ENCODE measurements around the gene TBC1D19.
A peak's percentile ranks its signal among the peaks of the same experiment; 100 is the strongest.
"Not testable (repeated sequence)": the region's sequence is repeated elsewhere in the genome, so short reads cannot be mapped to it uniquely, and the experiment has no call there.

The TBC1D19 gene

GRCh38 chr4:26690506-26690905 lies 106.6 kb downstream of the TBC1D19 start:
- DNase-seq, result no peak

DNA sequence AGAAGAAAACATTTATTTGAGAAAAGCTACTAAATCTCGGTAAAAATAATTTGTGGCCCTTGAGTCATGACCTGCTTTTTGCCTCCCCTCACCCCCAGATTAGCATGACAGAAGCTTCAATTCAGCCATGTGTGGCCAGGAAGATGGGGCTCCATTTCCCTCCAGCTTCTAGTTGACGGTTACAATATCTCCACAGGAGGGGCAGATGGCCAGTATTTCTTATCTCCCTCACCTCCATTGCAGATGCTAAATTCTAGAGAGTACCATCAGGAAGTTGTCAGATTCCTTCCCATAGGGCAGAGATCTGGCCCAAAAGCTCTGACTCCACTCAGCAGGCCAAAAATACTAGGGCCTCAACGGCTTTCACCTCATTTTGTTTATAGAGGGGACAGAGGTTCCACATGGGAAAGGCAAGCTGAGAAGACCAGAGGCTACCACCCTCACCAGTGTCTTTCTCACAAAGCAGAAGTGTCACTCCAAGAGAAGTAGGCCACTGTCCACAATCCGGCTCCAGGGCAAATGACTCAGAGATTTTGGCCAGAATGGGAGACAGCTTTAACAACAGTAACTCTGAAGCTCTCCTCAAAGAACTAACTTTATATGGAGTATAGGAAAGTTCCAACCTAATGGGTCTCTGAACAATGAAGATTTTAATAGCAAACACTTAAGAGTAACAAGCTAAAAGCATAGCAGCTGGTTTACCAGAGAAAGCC lies 108.3 kb downstream of the TBC1D19 start:
- no peak for DNase-seq

- not testable (repeated sequence) for DNase-seq
Measured at GRCh38 chr4:26694131-26694530, 110.2 kb downstream of the TBC1D19 start.

- no peak for DNase-seq
Measured at GRCh38 chr4:26700110-26700509, 116.2 kb downstream of the TBC1D19 start.

- DNase-seq, result no peak
Measured at GRCh38 chr4:26701095-26701494, 117.2 kb downstream of the TBC1D19 start.

- peak; percentile 24 for DNase-seq
Measured at GRCh38 chr4:26701786-26702227, 117.9 kb downstream of the TBC1D19 start.

- no peak for DNase-seq
Measured at GRCh38 chr4:26707342-26707741, 123.5 kb downstream of the TBC1D19 start.

DNA sequence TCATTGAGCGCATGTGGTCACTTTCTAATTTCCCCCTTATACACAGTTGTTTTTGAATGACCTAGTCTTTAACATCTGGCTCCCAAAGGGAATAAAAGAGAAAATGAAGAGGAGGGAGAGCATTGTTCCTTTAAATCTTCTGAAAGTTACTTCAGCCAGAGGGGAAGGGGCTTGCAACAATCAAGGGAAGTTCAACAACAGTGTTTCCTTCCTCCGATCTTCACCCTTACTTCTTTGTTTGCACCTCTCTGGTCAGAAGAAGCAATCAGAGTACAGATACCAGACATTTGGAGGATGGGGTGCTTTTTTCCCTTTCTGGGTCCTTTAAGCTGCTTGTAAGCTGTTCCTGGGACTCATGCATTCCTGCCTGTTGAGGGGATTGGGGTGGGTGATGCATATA lies 125.4 kb downstream of the TBC1D19 start:
- DNase-seq, result no peak

DNA sequence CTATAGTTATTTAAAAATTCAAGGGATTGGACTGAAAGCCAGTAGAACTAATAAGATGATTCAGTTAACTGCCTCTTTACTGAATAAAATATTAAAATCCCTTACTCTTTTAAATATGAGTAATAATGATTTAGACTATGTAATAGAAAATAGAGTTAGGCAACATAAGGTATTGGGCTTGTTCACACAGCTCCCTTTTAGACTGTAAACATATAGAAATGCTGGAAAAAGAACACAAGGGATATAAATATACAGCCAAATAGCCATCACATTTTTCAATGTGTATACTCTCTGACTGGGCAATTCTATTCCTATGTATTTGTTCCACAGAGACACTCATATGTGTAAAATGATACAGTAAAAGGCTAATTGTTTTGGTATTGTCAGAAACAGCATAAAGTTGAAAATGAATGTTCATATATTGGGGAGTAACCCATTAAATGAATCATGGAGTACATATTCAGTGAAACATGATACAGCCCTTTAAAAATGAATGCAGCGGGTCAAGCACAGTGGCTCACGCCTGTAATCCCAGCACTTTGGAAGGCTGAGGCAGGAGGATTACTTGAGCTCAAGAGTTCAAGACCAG lies 129.8 kb downstream of the TBC1D19 start:
- no peak for DNase-seq

GRCh38 chr4:26715636-26716242 lies 131.9 kb downstream of the TBC1D19 start:
- no peak for DNase-seq

- peak; percentile 48 for DNase-seq
Measured at GRCh38 chr4:26717332-26717731, 133.4 kb downstream of the TBC1D19 start.

DNA sequence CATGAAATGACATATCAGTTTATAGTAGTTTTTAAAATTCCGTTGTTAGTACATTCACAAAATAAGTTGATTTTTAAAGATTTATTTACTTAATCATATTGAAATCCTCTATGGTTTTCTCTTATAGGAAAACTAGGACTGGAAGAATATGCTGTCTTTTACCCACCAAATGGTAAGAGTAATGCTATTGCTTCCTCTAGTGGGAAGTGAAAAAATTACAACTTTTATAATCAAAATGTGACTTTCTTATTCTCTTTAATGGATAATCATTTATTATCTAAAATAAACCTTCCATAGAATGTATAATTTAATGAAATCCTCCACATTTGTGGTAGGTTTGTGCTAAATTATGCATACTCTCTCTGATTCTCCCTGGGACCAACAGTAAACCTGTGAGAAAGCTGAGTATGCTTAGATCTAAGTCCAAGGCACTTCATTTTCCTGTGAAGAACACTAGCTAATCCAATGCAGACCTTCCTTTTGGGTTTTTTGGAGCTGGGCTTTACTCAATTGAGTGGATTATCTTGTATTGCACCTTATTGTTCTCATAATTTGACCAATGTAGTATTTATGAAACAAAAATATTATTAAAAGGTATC lies 136.2 kb downstream of the TBC1D19 start:
- peak; percentile 18 for DNase-seq

GRCh38 chr4:26721685-26722084 lies 137.8 kb downstream of the TBC1D19 start:
- DNase-seq, result no peak

DNA sequence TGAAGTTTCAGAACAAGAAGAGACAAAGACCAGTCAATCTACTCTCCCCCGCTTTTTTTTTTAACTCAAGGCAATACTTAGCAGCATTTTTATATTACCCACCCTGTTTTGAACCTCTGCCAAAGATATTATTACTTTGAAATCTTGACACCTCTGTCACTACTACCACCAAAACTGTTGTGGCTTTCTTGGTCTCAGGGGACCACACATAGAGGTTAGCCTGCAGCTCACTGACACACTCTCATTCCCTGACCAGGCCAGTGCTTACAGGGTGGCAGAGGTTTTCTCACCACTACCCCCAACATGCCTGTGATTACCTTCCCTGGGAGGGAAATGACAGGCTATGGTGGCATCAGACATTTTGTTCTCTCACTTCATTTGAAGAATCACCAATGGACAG lies 139.3 kb downstream of the TBC1D19 start:
- DNase-seq, result no peak

DNA sequence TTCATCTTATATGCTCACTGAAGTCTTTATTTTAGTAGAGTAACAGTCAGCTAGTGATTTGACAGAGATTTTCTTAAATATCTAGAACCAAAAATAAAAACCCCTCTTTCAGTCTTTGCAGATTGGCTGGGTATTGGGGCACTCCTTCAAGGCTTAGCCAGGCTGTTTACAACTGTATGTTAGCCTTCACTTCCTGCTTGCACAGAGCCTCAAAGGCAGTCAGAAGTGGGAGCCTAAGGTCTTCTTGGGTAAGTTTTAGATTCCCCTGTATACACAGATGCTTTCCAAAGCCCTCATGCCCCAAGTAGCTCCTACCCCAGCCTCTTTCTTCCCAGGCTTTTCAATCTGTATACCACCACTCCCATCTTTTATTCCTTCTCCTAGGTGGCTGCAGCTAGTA lies 140.7 kb downstream of the TBC1D19 start:
- no peak for DNase-seq

DNA sequence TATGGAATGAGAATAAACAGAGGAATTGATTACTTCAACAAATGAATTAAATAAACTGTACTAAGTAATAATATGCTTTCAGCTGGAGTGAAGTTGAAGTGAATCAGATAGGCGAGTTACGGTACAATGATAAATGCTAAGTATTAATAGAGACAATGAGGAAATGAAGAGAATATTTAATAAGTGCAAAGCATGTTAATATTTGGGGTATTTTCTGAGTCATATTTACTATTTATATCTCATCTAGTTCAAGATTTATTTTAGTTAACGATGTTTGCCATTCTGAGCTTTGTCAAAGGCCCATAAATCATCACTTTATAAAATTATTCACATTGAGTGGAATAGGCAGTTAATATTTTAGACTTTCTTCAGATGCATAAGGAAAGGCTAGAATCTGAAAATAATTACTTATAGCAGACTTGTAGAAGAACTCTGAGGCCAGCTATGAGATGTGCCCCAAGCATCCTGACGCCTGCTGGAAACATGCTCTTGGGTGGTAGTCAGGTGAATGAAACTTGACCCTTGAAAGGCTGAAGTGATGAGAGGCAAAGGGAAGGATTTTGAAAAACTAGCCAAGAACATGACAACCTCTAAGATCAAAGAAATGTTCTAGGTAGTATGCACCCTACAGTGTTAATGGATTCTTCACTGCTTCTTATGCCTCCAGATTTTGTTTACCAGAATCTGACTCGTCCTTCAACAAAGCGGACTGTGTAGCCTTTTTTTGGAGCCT lies 142.9 kb downstream of the TBC1D19 start:
- no peak for DNase-seq

GRCh38 chr4:26727844-26728243 lies 144.0 kb downstream of the TBC1D19 start:
- DNase-seq, result peak; percentile 34

- DNase-seq, result no peak
Measured at GRCh38 chr4:26729027-26729426, 145.1 kb downstream of the TBC1D19 start.

DNA sequence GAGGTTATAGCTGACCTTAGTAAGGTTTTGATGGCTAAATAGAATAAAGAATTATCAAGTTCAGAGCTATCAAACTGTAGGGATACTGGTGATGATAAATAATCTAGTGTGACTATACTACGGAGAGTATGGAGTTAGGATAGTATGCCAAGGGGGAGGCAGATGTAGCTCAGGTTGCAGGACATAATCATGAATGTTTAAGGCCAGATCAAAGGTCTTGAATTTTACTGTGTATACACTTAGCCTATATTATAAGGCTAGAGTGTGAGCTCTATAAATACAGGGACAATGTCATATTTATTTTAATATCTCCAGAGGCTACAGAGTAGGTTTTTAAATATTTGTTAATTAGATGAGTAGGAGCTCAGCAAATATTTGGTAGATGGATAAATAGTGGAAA lies 145.7 kb downstream of the TBC1D19 start:
- no peak for DNase-seq

DNA sequence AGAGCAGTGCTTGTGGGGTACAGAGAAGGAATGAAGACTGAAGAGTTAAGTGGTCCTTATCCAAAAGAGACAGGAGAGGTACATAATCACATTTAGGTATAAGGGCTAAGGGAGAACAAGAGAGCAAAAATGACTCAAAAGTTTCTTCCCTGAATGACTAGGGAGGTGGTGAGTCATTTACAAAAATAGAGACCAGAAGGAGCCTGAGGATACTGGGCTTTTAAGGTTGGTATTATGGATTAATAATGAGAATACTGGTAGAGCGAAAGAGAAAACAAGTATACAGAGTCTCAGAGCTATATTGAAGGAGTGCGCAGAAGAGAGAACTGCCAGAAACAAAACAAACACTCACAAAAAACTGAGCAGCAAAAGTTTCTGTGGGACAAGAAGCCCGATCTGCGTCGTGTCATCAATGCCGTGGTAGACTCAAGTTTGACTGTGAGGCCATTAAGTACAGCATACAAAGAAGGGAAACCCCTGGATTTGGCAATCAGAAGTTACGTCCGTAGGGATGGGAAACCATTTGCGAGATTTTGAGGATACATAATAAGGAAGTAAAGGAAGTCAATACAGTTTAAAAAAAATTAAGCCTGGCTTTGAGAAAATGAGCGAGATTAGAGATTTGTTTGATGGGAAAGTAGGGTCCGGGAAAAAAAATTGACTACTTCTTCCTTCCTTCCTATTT lies 147.6 kb downstream of the TBC1D19 start:
- peak; percentile 84 for DNase-seq

- no peak for DNase-seq
Measured at GRCh38 chr4:26732356-26732755, 148.5 kb downstream of the TBC1D19 start.

- no peak for DNase-seq
Measured at GRCh38 chr4:26736621-26737020, 152.7 kb downstream of the TBC1D19 start.

DNA sequence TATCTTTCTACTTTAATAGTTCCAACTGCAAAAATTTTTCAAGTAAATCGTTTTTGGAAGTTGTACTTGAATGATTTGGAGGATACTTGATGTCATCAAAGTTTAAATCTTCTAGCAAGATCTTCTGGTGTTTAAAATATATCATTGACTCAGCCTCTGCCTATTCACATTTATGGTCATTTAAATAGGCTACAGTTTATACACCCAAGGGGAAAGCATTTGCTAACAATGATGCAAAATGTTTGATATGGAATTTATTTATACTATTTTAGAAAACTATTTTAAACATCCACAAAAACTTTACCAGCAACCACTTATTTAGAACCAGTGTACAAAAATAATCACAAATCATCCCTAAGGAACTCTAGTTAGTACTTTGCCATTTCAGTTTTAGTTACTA lies 153.5 kb downstream of the TBC1D19 start:
- DNase-seq, result no peak
